ENCODE data around the gene ZNF407.

Gene ZNF407

GRCh38 chr18:74679006-74679678 is 81.5 kb downstream of the ZNF407 start:
- DNase-seq, result no peak

DNA sequence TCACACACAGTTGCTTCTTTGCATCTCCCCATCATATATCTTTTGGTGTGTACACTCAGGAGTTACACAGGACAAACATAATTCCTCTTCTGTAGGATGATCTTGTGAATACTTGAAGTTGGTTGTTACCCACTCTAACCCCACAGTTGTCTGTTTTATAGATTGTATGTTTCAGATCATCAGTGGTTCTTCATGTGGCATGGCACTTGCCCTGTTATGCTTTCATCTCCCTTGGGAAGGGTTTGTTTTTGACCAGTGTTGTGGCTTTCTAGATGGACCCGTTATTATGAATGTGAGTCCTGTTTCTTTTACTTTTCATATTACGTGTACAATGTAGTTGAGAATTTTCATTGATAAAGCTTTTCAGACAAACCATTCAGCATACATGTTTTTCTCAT is 82.0 kb downstream of the ZNF407 start:
- DNase-seq, result no peak

GRCh38 chr18:74682141-74682990 is 84.7 kb downstream of the ZNF407 start:
- no peak for DNase-seq

- no peak for DNase-seq
These were observed 85.3 kb downstream of the ZNF407 start for GRCh38 chr18:74682991-74683297.

- no peak for DNase-seq
These were observed 85.9 kb downstream of the ZNF407 start for GRCh38 chr18:74683573-74683972.

GRCh38 chr18:74689251-74689650 is 91.6 kb downstream of the ZNF407 start:
- no peak for DNase-seq

DNA sequence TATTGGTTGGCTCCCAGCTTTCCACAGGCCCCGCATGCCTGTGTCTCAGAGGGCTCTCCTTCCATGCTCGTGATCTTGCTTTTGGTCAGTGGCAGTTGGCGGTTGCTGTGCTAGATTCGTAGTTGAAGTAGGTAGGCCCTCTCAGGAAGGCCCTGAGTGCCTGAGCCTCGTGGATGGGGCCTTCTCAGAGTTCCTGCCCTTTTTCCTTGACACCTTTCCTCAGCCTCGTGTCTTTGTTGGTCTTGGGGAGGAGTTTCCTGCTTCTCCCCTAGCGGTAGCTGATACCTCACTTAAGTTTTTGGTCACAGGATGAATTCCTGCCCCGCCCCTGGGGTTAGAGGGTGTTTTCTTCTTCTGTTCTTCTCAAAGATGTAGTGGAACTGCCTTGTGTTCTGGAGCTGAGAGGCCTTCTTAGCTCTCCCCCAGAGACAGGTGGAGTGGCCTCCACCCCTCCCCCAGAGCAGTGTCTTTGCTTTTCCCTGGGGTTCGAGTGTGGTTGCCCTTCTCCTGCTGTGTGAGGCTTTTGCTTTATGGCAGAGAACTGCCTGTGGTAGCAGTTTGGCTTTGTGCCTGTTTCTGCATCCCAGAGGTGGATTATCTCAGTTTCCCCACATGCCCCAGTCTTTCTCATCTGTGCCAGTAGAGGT is 94.8 kb downstream of the ZNF407 start:
- DNase-seq, result no peak

DNA sequence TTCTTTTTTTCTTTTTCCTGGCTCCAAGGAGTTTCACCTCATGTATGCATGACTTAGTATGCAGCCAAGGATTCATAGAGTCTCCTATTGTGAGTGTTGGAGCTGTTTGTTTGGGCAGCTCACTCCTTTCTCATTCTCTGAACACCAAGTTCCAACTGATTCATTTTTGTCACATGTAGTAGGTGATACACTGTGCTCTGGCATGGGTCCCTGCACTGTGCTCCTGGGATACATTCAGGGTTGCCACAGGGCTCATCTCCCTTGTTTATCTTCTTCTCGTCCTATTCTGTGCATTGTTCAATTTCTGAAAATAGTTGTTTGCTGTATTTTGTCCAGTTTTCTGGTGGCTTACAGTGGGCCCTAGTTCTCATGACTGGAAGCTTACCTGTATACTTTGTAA is 96.8 kb downstream of the ZNF407 start:
- no peak for DNase-seq

GRCh38 chr18:74695170-74695569 is 97.5 kb downstream of the ZNF407 start:
- no peak for DNase-seq

DNA sequence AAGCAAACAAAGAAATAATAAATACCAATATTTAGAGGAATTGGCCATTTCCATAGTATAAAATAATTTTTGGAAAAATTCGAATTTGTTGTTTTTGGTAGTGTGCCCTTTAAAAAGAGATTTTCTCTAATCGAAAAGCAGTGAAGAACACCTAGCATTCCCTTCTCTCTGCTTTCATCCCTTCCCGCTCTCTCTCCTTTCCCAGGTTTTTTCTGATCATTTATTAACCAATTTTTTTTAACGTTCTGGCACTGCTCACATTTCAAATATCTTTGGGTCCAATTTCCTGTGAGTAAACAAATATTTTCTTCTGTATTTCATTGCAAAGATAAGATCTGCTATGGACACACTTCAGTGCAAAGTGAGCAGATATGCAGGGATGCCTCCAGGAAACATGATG is 101.2 kb downstream of the ZNF407 start:
- no peak for DNase-seq

GRCh38 chr18:74699455-74699854 is 101.8 kb downstream of the ZNF407 start:
- DNase-seq, result no peak

DNA sequence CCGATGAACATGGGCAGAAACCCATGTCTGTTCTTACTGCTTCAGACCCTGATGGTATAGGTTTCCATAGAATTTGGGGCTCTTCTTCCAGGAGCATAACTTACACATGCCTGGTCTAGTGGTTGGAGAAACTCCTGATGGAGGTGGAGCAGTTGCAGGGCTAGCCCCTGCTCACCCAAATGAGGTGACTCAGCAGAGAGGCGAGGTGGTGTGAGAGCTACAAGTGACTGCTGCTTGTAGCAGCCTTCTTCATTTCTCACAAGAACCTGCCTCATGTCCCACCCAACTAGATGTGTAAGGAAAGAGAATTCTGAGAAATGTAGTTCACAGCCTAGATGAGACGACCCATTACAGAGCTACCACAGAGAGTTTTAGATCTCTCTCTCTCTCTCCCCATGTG is 105.3 kb downstream of the ZNF407 start:
- DNase-seq, result no peak

GRCh38 chr18:74708169-74708568 is 110.5 kb downstream of the ZNF407 start:
- DNase-seq, result no peak

DNA sequence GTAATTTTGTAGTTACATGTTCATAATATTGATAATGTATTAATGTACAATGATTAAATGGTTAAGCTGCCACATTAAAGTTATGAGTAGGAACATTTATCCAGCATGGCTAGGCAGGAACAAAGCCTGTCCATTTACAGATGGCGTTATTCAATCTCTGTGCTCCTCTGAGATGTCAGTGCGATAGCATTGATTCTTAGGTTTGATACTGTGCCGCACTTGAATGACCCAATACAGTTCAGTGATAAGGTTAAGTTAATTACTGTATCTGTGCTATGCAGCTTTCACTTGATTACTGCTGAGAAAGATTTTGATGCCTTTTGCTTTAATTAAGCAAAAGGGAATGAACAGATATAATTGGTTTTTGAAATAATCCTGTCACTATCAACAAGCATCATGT is 111.8 kb downstream of the ZNF407 start:
- DNase-seq, result no peak

DNA sequence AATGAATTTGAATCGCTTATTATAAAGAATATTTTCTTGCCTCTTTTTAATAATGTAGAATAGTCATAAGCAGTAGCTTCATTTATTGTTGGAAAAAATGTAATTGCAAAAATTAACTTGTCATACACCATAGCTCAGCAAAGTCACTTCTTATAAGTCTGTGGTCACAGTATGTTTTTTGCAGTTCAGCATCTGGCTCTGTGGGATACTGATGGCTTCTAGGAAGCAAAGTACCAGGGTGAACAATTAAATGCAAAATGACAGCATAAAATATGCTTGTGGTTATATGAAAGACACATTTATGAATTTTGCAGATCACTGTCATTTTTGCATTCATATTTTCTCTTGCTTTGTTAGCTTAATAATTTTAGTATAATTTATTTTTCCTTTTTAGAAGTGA is 116.5 kb downstream of the ZNF407 start:
- DNase-seq, result no peak

GRCh38 chr18:74714791-74715190 is 117.1 kb downstream of the ZNF407 start:
- no peak for DNase-seq

DNA sequence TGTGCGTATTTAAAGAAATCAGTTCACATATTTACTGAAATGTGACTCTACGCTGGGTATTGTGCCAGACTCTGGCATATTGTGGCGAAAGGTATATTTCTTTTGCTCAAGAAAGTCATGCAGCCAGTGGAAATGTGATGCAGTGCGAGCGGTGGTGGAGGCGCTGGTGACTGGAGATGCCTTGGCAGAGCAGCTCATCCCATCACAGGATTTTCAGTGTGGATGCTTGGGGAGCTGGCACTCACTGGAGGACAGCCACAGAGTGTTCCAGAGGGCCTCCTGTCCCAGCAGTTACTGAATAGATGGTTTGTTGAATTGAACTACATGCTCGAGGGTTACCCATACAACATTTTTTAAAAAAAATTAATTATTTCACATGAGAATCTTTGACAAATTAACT is 117.6 kb downstream of the ZNF407 start:
- DNase-seq, result no peak

DNA sequence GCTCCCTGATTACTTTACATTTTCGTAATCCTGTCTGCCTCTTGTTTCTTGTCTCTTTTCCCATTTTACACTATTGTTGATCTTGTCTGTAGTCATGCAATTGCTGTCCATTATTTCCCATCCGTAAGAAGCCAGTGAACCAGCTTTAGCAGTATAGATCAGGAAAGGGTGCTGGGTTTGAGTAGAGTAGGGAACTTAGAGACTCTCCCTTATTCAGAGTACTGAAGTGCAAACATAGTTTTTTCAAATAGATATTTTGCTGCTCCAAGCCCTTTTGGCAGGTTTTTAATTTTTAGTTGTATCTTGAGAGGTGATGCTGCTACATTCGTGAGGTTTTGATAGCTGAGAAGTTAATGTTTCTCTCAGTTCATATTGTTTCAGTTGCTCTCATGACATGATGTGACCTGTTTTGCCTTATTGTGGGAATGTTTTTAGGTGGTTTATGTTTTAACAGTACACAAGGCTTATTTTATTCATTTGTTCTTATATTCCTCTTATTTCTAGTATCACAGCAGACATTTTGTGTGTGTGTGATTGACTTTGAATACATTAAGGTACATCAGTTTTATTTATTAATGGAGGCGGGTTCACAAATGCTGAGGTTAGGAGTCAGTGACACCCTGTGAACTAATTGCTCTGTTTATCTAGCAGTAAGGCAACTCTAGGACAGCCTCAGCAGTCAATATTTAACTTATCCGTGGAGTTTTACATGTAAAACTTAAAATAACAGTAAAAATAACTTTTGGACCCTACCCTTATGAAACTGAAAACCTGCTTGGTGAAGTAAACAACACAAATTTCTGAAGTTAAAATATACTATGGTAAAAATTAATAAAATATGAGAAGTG is 118.4 kb downstream of the ZNF407 start:
- DNase-seq, result no peak

- DNase-seq, result no peak
These were observed 120.6 kb downstream of the ZNF407 start for GRCh38 chr18:74718312-74718711.

DNA sequence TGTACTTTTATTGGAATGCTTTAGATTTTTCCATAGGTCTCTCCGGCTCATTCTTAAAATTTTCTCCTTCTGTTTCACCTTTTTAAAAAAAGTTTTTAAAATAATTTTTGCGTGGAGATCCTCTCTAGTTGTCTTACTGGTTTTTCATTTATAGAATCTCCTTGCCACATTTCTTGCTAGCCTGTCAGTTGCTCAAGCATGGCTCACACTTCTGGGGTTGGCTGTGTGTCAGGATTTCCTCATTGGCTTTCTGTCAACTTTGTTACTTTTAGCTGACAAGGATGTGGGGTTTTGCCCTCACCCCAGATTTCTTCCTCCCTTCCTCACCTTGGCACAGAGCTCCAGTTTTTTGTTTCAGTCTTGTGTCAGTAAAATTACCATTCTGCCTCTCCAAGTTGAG is 124.6 kb downstream of the ZNF407 start:
- no peak for DNase-seq

DNA sequence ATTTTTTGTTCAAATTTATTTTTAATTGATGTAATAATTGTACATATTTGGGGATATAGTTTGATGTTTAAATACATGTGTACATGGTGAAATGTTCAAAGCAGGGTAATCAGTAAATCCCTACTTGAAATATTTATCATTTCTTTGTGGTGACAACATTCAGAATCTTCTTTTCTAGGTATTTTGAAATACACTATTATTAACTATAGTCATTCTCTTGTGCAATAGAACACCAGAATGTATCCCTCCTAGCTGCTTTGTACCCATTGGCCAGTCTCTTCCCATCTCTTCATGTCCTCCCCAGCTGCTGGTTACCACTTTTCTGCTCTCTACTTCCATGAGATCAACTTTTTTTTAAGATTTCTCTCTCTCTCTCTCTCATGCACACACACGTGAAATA is 126.5 kb downstream of the ZNF407 start:
- no peak for DNase-seq

- no peak for DNase-seq
These were observed 128.0 kb downstream of the ZNF407 start for GRCh38 chr18:74725690-74726089.

DNA sequence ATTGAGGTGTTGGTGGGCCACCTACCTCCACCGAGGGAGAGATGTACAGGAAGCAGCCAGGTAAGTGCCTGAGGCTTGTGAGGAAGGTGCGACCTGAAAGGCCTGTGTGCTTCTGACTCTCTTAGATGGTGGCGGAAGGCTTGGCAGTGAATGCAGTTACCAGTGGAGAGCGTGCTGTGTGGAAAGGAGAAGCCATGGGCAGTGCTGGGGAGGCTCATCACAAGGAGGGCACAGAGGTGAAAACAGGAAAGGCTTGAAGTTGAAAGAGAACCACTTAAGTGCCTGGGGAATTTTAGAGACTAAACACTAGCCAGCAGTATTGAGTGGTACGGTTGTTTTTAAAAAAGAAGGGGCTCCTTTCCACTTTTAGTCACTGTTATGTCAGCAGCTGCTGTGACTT is 130.9 kb downstream of the ZNF407 start:
- no peak for DNase-seq

Measured in CD4-positive, alpha-beta T cell treated with Interleukin-6 for 4 hours (primary cell).